GM23338 (cell line): ENCODE data around the gene ALDH1B1. TPM values are rescaled to one million over a fixed set of nuclear protein-coding genes. Genes with fewer than 3 reads are reported as not detected.

Experiments
- ATAC-seq: fragments of 200-7000 bp; cut with Tn5 transposase; 3 replicates; pipeline ENCODE4 v1.9.1; 2020
- DNase-seq: peaks from one replicate; pipeline ENCODE4 v3.0.0-alpha.2; 2015; ENCODE audit warnings: low spot score
- H2AFZ ChIP-seq: fragments of 200-600 bp; sonication (generic); 2 replicates; pipeline ENCODE4 v1.8.0; 2016; ENCODE audit warnings: antibody characterized with exemption, mild to moderate bottlenecking, moderate library complexity
- H3F3A ChIP-seq: fragments of 200-600 bp; sonication (generic); replicated peaks from 2 replicates; pipeline ENCODE4 v1.8.0; 2017; ENCODE audit warnings: antibody characterized with exemption, mixed run types, low read depth
- H3K27ac ChIP-seq: fragments of 200-600 bp; sonication (generic); 2 replicates; pipeline ENCODE4 v1.6.1; 2016; ENCODE audit warnings: low read depth
- H3K27me3 ChIP-seq: fragments of 200-600 bp; sonication (generic); 2 replicates; pipeline ENCODE4 v1.8.0; 2016; ENCODE audit warnings: mild to moderate bottlenecking, mixed run types, moderate library complexity; ENCODE audit not compliant: insufficient read depth
- H3K36me3 ChIP-seq: fragments of 200-600 bp; sonication (generic); 2 replicates; pipeline ENCODE4 v1.8.0; 2016; ENCODE audit warnings: mild to moderate bottlenecking; ENCODE audit not compliant: insufficient read depth
- H3K4me1 ChIP-seq: fragments of 200-600 bp; sonication (generic); 2 replicates; pipeline ENCODE4 v1.8.0; 2016; ENCODE audit warnings: mild to moderate bottlenecking, moderate library complexity; ENCODE audit not compliant: insufficient read depth
- H3K4me2 ChIP-seq: fragments of 200-600 bp; sonication (generic); 2 replicates; pipeline ENCODE4 v1.7.1; 2017; ENCODE audit warnings: mixed run types
- H3K4me3 ChIP-seq: fragments of 200-600 bp; sonication (generic); 2 replicates; pipeline ENCODE4 v1.6.1; 2016; ENCODE audit warnings: mixed run types
- H3K79me2 ChIP-seq: fragments of 200-600 bp; sonication (generic); replicated peaks from 2 replicates; pipeline ENCODE4 v1.8.0; 2017; ENCODE audit warnings: mild to moderate bottlenecking; ENCODE audit not compliant: insufficient read depth
- H3K9me2 ChIP-seq: fragments of 200-600 bp; sonication (generic); 2 replicates; pipeline ENCODE4 v1.8.0; 2017; ENCODE audit not compliant: insufficient read depth
- H4K20me1 ChIP-seq: fragments of 200-600 bp; sonication (generic); replicated peaks from 2 replicates; pipeline ENCODE4 v1.8.0; 2017; ENCODE audit warnings: mild to moderate bottlenecking; ENCODE audit not compliant: insufficient read depth
- H3K27ac Mint-ChIP-seq: 2 replicates; pipeline ENCODE4 v1.8.0; 2020; ENCODE audit warnings: inconsistent platforms, mild to moderate bottlenecking, moderate library complexity, mixed read lengths
- H3K27me3 Mint-ChIP-seq: 3 replicates; pipeline ENCODE4 v1.8.0; 2022; ENCODE audit warnings: low read depth, mild to moderate bottlenecking, moderate library complexity, mixed read lengths, inconsistent platforms; ENCODE audit not compliant: insufficient read depth, poor library complexity
- H3K36me3 Mint-ChIP-seq: 3 replicates; pipeline ENCODE4 v1.8.0; 2021; ENCODE audit warnings: low read depth, mild to moderate bottlenecking, inconsistent platforms, moderate library complexity, mixed read lengths
- H3K4me1 Mint-ChIP-seq: 3 replicates; pipeline ENCODE4 v1.8.0; 2020; ENCODE audit warnings: mild to moderate bottlenecking, inconsistent platforms, mixed read lengths
- H3K4me3 Mint-ChIP-seq: 3 replicates; pipeline ENCODE4 v1.8.0; 2021; ENCODE audit warnings: moderate library complexity, mild to moderate bottlenecking, inconsistent platforms, mixed read lengths
- H3K9me3 Mint-ChIP-seq: 3 replicates; pipeline ENCODE4 v1.8.0; 2020; ENCODE audit warnings: moderate library complexity, mild to moderate bottlenecking, inconsistent platforms, mixed read lengths
- CREB1 ChIP-seq: fragments of 250-450 bp; sonication (Bioruptor Pico); IDR thresholded peaks from 2 replicates; pipeline ENCODE4 v1.5.0; 2020; ENCODE audit warnings: low read depth, mild to moderate bottlenecking, moderate library complexity
- EZH2 ChIP-seq: fragments of 200-600 bp; sonication (generic); IDR thresholded peaks from one replicate; pipeline ENCODE4 v1.8.0; 2017; ENCODE audit warnings: antibody characterized with exemption, mild to moderate bottlenecking, low read depth; ENCODE audit not compliant: unreplicated experiment
- EZH2phosphoT487 ChIP-seq: fragments of 200-600 bp; sonication (generic); IDR thresholded peaks from one replicate; pipeline ENCODE4 v1.8.1; 2018; ENCODE audit warnings: antibody characterized with exemption; ENCODE audit not compliant: unreplicated experiment
- JUNB ChIP-seq: IDR thresholded peaks from one replicate; pipeline ENCODE4 v1.6.1; 2016; ENCODE audit warnings: antibody characterized with exemption; ENCODE audit not compliant: unreplicated experiment
- NANOG ChIP-seq: IDR thresholded peaks from 2 replicates; pipeline ENCODE4 v1.6.1; 2016; ENCODE audit warnings: antibody characterized with exemption, borderline replicate concordance
- POLR2AphosphoS5 ChIP-seq: IDR thresholded peaks from 2 replicates; pipeline ENCODE4 v1.6.1; 2016; ENCODE audit warnings: antibody characterized with exemption, low read depth
- STAT1 ChIP-seq: IDR thresholded peaks from one replicate; pipeline ENCODE4 v1.6.1; 2016; ENCODE audit warnings: antibody characterized with exemption; ENCODE audit not compliant: unreplicated experiment
- ZNF114 ChIP-seq: fragments of 250-450 bp; sonication (Bioruptor Pico); IDR thresholded peaks from 2 replicates; pipeline ENCODE4 v1.5.0; 2020; ENCODE audit warnings: mild to moderate bottlenecking, moderate library complexity
- ZNF331 ChIP-seq: fragments of 250-450 bp; sonication (Bioruptor Pico); IDR thresholded peaks from 2 replicates; pipeline ENCODE4 v1.5.0; 2020; ENCODE audit warnings: low read depth, mild to moderate bottlenecking, moderate library complexity
- ZNF462 ChIP-seq: fragments of 250-450 bp; sonication (Bioruptor Pico); IDR thresholded peaks from 2 replicates; pipeline ENCODE4 v1.5.0; 2020; ENCODE audit warnings: mild to moderate bottlenecking, moderate library complexity
- polyA plus RNA-seq: library from polyadenylated mRNA; unstranded; fragments of >200 nt; fragmentation: Nextera tagmentation; extraction: Ambion mirVana; gene quantifications from 2 replicates; pipeline ENCODE4 v1.2.1, GENCODE V29; 2016
- total RNA-seq: library from RNA; depleted of rRNA; stranded (reverse); fragments of >200 nt; shearing (Covaris generic); gene quantifications from 2 replicates; pipeline ENCODE4 v1.2.3, GENCODE V29; 2014
- TF ChIP-seq, protein P1 (sequence below): IDR thresholded peaks from one replicate; pipeline ENCODE4 v1.6.1; 2018; ENCODE audit warnings: antibody characterized with exemption; ENCODE audit not compliant: unreplicated experiment
- TF ChIP-seq, protein P2 (sequence below), 2 experiments: fragments of 200-600 bp in 1 of 2; sonication (generic) in 1 of 2; conservative IDR thresholded peaks; 2 replicates each; pipeline versions ENCODE4 v1.5.1 to v1.6.1; 2016 to 2017; ENCODE audit warnings: antibody characterized with exemption in 2 of 2, low read depth in 2 of 2, mild to moderate bottlenecking in 2 of 2, moderate library complexity in 1 of 2
- TF ChIP-seq, protein P3 (sequence below): IDR thresholded peaks from 2 replicates; pipeline ENCODE4 v1.6.1; 2016; ENCODE audit warnings: antibody characterized with exemption

Gene ALDH1B1
- total and polyA plus RNA-seq, 2 experiments from 2014 or later: 37.5 to 74.8 TPM

DNA sequence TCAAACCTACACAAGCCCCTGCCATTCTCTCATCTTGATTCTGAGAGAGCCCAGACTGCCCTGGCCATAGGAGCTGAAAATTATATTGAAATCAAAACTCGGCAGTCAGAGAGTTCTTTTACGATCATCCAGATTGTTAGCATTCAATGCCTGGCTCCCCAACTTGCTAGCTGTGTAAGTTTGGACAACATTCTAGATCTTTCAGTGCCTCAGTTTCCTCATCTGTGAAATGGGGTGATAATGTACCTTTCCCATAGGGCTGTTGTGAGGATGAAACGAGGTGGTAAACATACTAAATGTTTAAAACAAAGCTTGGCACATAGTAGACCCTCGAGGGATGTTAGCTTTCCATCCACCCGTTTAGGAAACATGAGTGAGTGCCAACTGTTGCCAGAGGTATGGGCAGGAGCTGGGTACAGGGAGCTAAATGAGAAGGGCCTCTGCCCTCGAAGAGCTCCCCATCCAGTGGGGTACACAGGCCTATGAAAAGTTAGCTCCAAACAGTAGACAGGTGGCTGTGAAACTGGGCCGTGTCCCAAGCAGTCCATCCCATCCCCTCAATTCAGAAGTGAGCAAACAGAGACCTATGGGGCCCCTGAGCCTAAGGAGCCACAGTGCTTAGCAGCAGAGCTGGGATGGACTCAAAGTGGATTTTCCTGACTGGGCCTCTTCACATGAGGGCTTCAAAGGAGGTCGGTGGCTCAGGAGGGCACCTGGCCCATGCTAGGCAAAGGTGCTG, 49.0 kb downstream of the ALDH1B1 start:
- Mint-ChIP-seq H3K27me3 (peaks cover 11% of the 10 kb centered on the region), H3K4me3 (no peak overlapping the region), H3K9me3 (no peaks in the 10 kb centered on the region; the same call in 2 of the 3 replicates), H3K4me1 (peaks cover 4% of the 10 kb centered on the region), H3K36me3 (no peaks in the 10 kb centered on the region), H3K27ac (no peak overlapping the region)
- Histone ChIP-seq H3F3A (no peaks in the 10 kb centered on the region), H3K9me2 (0 out of 2 replicates have a peak, but pooled peaks cover 6% of the 10 kb centered on the region), H3K79me2 (no peaks in the 10 kb centered on the region), H3K27me3 (no peaks in the 10 kb centered on the region), H4K20me1 (no peaks in the 10 kb centered on the region; the same call in 1 of the 2 replicates), H3K4me3 (no peak overlapping the region), H3K27ac (no peak overlapping the region), H3K4me2 (no peak overlapping the region), H3K4me1 (no peaks in the 10 kb centered on the region; the same call in none of the 2 replicates), H2AFZ (no peak overlapping the region), H3K36me3 (no peaks in the 10 kb centered on the region)
- ATAC-seq (no peak), DNase-seq (no peak)
- no peak for TF ChIP-seq JUNB
- no peak for TF ChIP-seq EZH2
- TF ChIP-seq, protein P1, sequence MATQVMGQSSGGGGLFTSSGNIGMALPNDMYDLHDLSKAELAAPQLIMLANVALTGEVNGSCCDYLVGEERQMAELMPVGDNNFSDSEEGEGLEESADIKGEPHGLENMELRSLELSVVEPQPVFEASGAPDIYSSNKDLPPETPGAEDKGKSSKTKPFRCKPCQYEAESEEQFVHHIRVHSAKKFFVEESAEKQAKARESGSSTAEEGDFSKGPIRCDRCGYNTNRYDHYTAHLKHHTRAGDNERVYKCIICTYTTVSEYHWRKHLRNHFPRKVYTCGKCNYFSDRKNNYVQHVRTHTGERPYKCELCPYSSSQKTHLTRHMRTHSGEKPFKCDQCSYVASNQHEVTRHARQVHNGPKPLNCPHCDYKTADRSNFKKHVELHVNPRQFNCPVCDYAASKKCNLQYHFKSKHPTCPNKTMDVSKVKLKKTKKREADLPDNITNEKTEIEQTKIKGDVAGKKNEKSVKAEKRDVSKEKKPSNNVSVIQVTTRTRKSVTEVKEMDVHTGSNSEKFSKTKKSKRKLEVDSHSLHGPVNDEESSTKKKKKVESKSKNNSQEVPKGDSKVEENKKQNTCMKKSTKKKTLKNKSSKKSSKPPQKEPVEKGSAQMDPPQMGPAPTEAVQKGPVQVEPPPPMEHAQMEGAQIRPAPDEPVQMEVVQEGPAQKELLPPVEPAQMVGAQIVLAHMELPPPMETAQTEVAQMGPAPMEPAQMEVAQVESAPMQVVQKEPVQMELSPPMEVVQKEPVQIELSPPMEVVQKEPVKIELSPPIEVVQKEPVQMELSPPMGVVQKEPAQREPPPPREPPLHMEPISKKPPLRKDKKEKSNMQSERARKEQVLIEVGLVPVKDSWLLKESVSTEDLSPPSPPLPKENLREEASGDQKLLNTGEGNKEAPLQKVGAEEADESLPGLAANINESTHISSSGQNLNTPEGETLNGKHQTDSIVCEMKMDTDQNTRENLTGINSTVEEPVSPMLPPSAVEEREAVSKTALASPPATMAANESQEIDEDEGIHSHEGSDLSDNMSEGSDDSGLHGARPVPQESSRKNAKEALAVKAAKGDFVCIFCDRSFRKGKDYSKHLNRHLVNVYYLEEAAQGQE: no peak
- no peak for TF ChIP-seq ZNF462 (CRISPR knock-in tag)
- no peak for TF ChIP-seq ZNF114 (CRISPR knock-in tag)
- TF ChIP-seq POLR2AphosphoS5: no peak
- no peak for TF ChIP-seq NANOG
- TF ChIP-seq, protein P2, sequence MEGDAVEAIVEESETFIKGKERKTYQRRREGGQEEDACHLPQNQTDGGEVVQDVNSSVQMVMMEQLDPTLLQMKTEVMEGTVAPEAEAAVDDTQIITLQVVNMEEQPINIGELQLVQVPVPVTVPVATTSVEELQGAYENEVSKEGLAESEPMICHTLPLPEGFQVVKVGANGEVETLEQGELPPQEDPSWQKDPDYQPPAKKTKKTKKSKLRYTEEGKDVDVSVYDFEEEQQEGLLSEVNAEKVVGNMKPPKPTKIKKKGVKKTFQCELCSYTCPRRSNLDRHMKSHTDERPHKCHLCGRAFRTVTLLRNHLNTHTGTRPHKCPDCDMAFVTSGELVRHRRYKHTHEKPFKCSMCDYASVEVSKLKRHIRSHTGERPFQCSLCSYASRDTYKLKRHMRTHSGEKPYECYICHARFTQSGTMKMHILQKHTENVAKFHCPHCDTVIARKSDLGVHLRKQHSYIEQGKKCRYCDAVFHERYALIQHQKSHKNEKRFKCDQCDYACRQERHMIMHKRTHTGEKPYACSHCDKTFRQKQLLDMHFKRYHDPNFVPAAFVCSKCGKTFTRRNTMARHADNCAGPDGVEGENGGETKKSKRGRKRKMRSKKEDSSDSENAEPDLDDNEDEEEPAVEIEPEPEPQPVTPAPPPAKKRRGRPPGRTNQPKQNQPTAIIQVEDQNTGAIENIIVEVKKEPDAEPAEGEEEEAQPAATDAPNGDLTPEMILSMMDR (conservative IDR thresholded peaks at IDR 0.05; ENCODE audit: low read depth in 2 of 2): no peak
- no peak for TF ChIP-seq STAT1
- TF ChIP-seq, protein P3, sequence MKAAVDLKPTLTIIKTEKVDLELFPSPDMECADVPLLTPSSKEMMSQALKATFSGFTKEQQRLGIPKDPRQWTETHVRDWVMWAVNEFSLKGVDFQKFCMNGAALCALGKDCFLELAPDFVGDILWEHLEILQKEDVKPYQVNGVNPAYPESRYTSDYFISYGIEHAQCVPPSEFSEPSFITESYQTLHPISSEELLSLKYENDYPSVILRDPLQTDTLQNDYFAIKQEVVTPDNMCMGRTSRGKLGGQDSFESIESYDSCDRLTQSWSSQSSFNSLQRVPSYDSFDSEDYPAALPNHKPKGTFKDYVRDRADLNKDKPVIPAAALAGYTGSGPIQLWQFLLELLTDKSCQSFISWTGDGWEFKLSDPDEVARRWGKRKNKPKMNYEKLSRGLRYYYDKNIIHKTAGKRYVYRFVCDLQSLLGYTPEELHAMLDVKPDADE: no peak
- no peak for TF ChIP-seq ZNF331
- TF ChIP-seq EZH2phosphoT487: no peak
- no peak for TF ChIP-seq CREB1 (CRISPR knock-in tag)
